SK-N-SH (cell line): ENCODE data around the gene FGF9.

Experiments
- FOXM1 ChIP-seq: IDR thresholded peaks from 2 replicates; pipeline ENCODE4 v1.4.0; 2012; ENCODE audit warnings: low read depth, mild to moderate bottlenecking
- MXI1 ChIP-seq: IDR thresholded peaks from 2 replicates; pipeline ENCODE4 v1.6.1; 2012; ENCODE audit warnings: mild to moderate bottlenecking, low read depth, low read length, improper control_type of control experiment
- TF ChIP-seq, protein P1 (sequence below): fragments of 150-350 bp; IDR thresholded peaks from 2 replicates; pipeline ENCODE4 v1.6.1; 2017; ENCODE audit warnings: antibody characterized with exemption, low read length, low read depth, borderline replicate concordance

DNA sequence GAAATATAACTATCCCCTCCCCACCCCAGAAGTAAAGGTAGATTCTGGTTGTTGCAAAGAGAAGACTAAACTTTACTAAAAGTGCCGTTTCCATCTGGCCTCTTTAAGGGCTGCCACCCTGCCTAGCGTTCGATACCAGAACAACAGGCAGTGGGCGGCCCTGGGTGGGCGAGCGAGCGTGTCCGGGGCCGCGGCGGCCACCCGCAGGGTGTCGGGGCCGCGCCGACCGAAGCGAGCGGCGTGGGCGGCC lies 2.6 kb downstream of the FGF9 start:
- TF ChIP-seq, protein P1, sequence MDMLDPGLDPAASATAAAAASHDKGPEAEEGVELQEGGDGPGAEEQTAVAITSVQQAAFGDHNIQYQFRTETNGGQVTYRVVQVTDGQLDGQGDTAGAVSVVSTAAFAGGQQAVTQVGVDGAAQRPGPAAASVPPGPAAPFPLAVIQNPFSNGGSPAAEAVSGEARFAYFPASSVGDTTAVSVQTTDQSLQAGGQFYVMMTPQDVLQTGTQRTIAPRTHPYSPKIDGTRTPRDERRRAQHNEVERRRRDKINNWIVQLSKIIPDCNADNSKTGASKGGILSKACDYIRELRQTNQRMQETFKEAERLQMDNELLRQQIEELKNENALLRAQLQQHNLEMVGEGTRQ, result no peak
- TF ChIP-seq MXI1 (no peak), FOXM1 (no peak)
